K562 (cell line): Measurements from ENCODE around the gene ELF3. TPM values are rescaled to one million over a fixed set of nuclear protein-coding genes. Genes with fewer than 3 reads are reported as not detected.
"Not testable (repeated sequence)": the region's sequence is repeated elsewhere in the genome, so short reads cannot be mapped to it uniquely, and the experiment has no call there.

Experiments used
- ATAC-seq: fragments of 200-7000 bp; cut with Tn5 transposase; 3 replicates; pipeline ENCODE4 v1.9.1; 2020; ENCODE audit warnings: moderate library complexity
- BruUV-seq: library from RNA; stranded (reverse); fragments of 400-500 nt; replicated peaks from 2 replicates; lab custom pipeline; 2021; lab: Mats Ljungman, UMichigan
- CTCF ChIA-PET: fragments of 300-600 bp; formaldehyde crosslinking; extraction: SDS; loops from one replicate; lab custom pipeline; 2021; ENCODE audit warnings: low intra/inter-chr PET ratio; lab: Yijun Ruan, JAX
- POLR2A ChIA-PET: fragments of 300-600, 350-650 bp; sonication (Branson Sonifier 250); formaldehyde crosslinking; extraction: SDS; loops from one replicate; lab custom pipeline; 2021; ENCODE audit warnings: antibody characterized with exemption, inconsistent platforms; lab: Yijun Ruan, JAX
- DNase-seq, 4 experiments: peaks; one replicate each; pipeline versions ENCODE4 v3.0.0 to v3.0.0-alpha.2; 2011 to 2018; ENCODE audit warnings: low spot score in 3 of 4, mixed read lengths in 3 of 4; ENCODE audit errors: extremely low read depth in 1 of 4
- FAIRE-seq: peaks from 2 replicates; lab custom pipeline; 2011; peaks lifted over from hg19 to GRCh38; lab: Jason Lieb, UNC
- H2AFZ ChIP-seq: 2 replicates; pipeline ENCODE4 v1.6.0; 2011; ENCODE audit warnings: low read depth, low read length, control low read depth, inconsistent platforms
- H3K27ac ChIP-seq: fragments of 200-600 bp; 3 replicates; pipeline ENCODE4 v1.8.0; 2011; ENCODE audit warnings: low read depth, mild to moderate bottlenecking, control low read depth, inconsistent platforms, low read length, moderate library complexity, mixed read lengths; ENCODE audit errors: extremely low read depth
- H3K27me3 ChIP-seq, 2 experiments: fragments of 300-600 bp in 1 of 2; 2 replicates in 1 of 2; 3 replicates in 1 of 2; pipeline versions ENCODE4 v1.6.0 to v1.8.0; 2011; ENCODE audit warnings: inconsistent platforms in 2 of 2, low read length in 2 of 2, mild to moderate bottlenecking in 1 of 2, mixed read lengths in 1 of 2, moderate library complexity in 1 of 2; ENCODE audit not compliant: control insufficient read depth in 2 of 2, insufficient read depth in 2 of 2
- H3K36me3 ChIP-seq: fragments of 300-600 bp; 3 replicates; pipeline ENCODE4 v1.8.0; 2011; ENCODE audit warnings: mild to moderate bottlenecking, low read length, inconsistent platforms; ENCODE audit not compliant: control insufficient read depth, insufficient read depth
- H3K4me1 ChIP-seq, 2 experiments: fragments of 200-600 bp in 1 of 2; replicated peaks in 1 of 2; 2 replicates in 1 of 2; 3 replicates in 1 of 2; pipeline versions ENCODE4 v1.5.1 to v1.8.0; 2011; ENCODE audit warnings: inconsistent platforms in 2 of 2, low read length in 2 of 2, mild to moderate bottlenecking in 1 of 2, mixed read lengths in 1 of 2, moderate library complexity in 1 of 2; ENCODE audit not compliant: control insufficient read depth in 2 of 2, insufficient read depth in 2 of 2
- H3K4me2 ChIP-seq: 2 replicates; pipeline ENCODE4 v1.6.1; 2011; ENCODE audit warnings: low read length, control low read depth, inconsistent platforms, mixed read lengths; ENCODE audit not compliant: insufficient read depth
- H3K4me3 ChIP-seq: fragments of 200-600 bp; sonication (generic), shearing (Covaris generic); 2 replicates; pipeline ENCODE4 v1.5.1; 2016; ENCODE audit warnings: control low read depth, inconsistent platforms
- H3K79me2 ChIP-seq: fragments of 200-600 bp; 3 replicates; pipeline ENCODE4 v1.8.0; 2011; ENCODE audit warnings: low read length, inconsistent platforms; ENCODE audit not compliant: control insufficient read depth, insufficient read depth
- H3K9ac ChIP-seq, 2 experiments: 2 replicates each; pipeline versions ENCODE4 v1.6.0 to v1.6.1; 2011; ENCODE audit warnings: low read depth in 2 of 2, low read length in 2 of 2, control low read depth in 1 of 2, inconsistent platforms in 1 of 2, mild to moderate bottlenecking in 1 of 2, mixed read lengths in 1 of 2; ENCODE audit not compliant: insufficient read depth in 1 of 2
- H3K9me1 ChIP-seq: one replicate; pipeline ENCODE4 v1.6.0; 2011; ENCODE audit warnings: inconsistent platforms, mild to moderate bottlenecking, low read length, moderate library complexity; ENCODE audit not compliant: control insufficient read depth, insufficient read depth
- H3K9me3 ChIP-seq: replicated peaks from 2 replicates; pipeline ENCODE4 v1.5.1; 2011; ENCODE audit warnings: low read depth, low read length, inconsistent platforms; ENCODE audit not compliant: control insufficient read depth, insufficient read depth
- H4K20me1 ChIP-seq: replicated peaks from 2 replicates; pipeline ENCODE4 v1.6.1; 2011; ENCODE audit warnings: low read length, inconsistent platforms, mixed read lengths; ENCODE audit not compliant: control insufficient read depth, insufficient read depth
- BACH1 ChIP-seq: fragments of 200-800 bp; sonication (Bioruptor generic); IDR thresholded peaks from 2 replicates; pipeline ENCODE4 v1.6.1; 2016; ENCODE audit warnings: missing genetic modification characterization, missing compliant biosample characterization
- HIVEP1 ChIP-seq: fragments of 250-450 bp; sonication (Bioruptor Pico); IDR thresholded peaks from 2 replicates; pipeline ENCODE4 v1.4.0; 2020; ENCODE audit warnings: mild to moderate bottlenecking
- KHSRP ChIP-seq: fragments of 450-650 bp; IDR thresholded peaks from 2 replicates; pipeline ENCODE4 v1.6.1; 2017
- PPARD ChIP-seq: fragments of 250-450 bp; sonication (Bioruptor Pico); IDR thresholded peaks from 2 replicates; pipeline ENCODE4 v1.8.0; 2022; ENCODE audit warnings: inconsistent platforms, mild to moderate bottlenecking, moderate library complexity
- SPI1 ChIP-seq: IDR thresholded peaks from 2 replicates; pipeline ENCODE4 v1.6.1; 2011; ENCODE audit warnings: low read depth, low read length, control low read depth, borderline replicate concordance
- WGBS: fragments of 100-300 bp; shearing (Covaris generic); methylation state at CpG from one replicate; pipeline ENCODE4 v1.1.6; 2016; ENCODE audit warnings: low coverage, mixed read lengths; ENCODE audit not compliant: insufficient coverage; ENCODE audit errors: missing lambda C conversion rate; 5-methylcytosine and 5-hydroxymethylcytosine counted together
- in situ Hi-C: fragments of 300-500 bp; cut with MboI; formaldehyde crosslinking; loops from 4 replicates; pipeline ENCODE4 v1.15.0; 2018; ENCODE audit warnings: inconsistent platforms, mixed read lengths
- intact Hi-C: fragments of 100-400 bp; cut with micrococcal nuclease; formaldehyde crosslinking; loops from 2 replicates; pipeline ENCODE4 v1.14.2; 2022
- polyA plus RNA-seq, 8 experiments: library from polyadenylated mRNA; depleted of rRNA in 4 of 8; stranded (reverse) in 5 of 8; unstranded in 3 of 8; fragments of >200 nt; fragmentation: Nextera tagmentation in 2 of 8; fragmentation: Illumina TruSeq in 1 of 8; extraction: Ambion mirVana in 2 of 8; extraction: Trizol in 1 of 8; gene quantifications; 2 replicates each; pipeline versions ENCODE4 v1.2.1 to v1.2.3, GENCODE V29; 2011 to 2014; ENCODE audit warnings: inconsistent platforms in 1 of 8, missing spikeins in 1 of 8
- total RNA-seq, 7 experiments: library from RNA; depleted of rRNA in 6 of 7; stranded (reverse); fragments of >200 nt in 6 of 7; fragmentation: Illumina TruSeq in 2 of 7; extraction: Trizol in 2 of 7; gene quantifications; 2 replicates each; pipeline versions ENCODE4 v1.2.1 to v1.2.3, GENCODE V29; 2011 to 2021; ENCODE audit warnings: low replicate concordance in 1 of 7
- TF ChIP-seq, protein P1 (sequence below): fragments of 450-650 bp; IDR thresholded peaks from 2 replicates; pipeline ENCODE4 v1.6.1; 2016; ENCODE audit warnings: mild to moderate bottlenecking, moderate library complexity

The ELF3 gene
- total and polyA plus RNA-seq, 9 of the 15 experiments (the other 6 are each of a cell fraction or from before 2014, with no cell fraction given), result 0.03 to 1.2 (median 0.07) TPM; not detected in 4

- TF ChIP-seq SPI1, result peak; percentile 34; the same call in 1 of the 2 replicates
- TF ChIP-seq HIVEP1 (CRISPR knock-in tag), result no peak
- no peak for TF ChIP-seq KHSRP
- no peak for TF ChIP-seq BACH1 (tag)
- TF ChIP-seq PPARD (CRISPR knock-in tag), result no peak
- TF ChIP-seq, protein P1, sequence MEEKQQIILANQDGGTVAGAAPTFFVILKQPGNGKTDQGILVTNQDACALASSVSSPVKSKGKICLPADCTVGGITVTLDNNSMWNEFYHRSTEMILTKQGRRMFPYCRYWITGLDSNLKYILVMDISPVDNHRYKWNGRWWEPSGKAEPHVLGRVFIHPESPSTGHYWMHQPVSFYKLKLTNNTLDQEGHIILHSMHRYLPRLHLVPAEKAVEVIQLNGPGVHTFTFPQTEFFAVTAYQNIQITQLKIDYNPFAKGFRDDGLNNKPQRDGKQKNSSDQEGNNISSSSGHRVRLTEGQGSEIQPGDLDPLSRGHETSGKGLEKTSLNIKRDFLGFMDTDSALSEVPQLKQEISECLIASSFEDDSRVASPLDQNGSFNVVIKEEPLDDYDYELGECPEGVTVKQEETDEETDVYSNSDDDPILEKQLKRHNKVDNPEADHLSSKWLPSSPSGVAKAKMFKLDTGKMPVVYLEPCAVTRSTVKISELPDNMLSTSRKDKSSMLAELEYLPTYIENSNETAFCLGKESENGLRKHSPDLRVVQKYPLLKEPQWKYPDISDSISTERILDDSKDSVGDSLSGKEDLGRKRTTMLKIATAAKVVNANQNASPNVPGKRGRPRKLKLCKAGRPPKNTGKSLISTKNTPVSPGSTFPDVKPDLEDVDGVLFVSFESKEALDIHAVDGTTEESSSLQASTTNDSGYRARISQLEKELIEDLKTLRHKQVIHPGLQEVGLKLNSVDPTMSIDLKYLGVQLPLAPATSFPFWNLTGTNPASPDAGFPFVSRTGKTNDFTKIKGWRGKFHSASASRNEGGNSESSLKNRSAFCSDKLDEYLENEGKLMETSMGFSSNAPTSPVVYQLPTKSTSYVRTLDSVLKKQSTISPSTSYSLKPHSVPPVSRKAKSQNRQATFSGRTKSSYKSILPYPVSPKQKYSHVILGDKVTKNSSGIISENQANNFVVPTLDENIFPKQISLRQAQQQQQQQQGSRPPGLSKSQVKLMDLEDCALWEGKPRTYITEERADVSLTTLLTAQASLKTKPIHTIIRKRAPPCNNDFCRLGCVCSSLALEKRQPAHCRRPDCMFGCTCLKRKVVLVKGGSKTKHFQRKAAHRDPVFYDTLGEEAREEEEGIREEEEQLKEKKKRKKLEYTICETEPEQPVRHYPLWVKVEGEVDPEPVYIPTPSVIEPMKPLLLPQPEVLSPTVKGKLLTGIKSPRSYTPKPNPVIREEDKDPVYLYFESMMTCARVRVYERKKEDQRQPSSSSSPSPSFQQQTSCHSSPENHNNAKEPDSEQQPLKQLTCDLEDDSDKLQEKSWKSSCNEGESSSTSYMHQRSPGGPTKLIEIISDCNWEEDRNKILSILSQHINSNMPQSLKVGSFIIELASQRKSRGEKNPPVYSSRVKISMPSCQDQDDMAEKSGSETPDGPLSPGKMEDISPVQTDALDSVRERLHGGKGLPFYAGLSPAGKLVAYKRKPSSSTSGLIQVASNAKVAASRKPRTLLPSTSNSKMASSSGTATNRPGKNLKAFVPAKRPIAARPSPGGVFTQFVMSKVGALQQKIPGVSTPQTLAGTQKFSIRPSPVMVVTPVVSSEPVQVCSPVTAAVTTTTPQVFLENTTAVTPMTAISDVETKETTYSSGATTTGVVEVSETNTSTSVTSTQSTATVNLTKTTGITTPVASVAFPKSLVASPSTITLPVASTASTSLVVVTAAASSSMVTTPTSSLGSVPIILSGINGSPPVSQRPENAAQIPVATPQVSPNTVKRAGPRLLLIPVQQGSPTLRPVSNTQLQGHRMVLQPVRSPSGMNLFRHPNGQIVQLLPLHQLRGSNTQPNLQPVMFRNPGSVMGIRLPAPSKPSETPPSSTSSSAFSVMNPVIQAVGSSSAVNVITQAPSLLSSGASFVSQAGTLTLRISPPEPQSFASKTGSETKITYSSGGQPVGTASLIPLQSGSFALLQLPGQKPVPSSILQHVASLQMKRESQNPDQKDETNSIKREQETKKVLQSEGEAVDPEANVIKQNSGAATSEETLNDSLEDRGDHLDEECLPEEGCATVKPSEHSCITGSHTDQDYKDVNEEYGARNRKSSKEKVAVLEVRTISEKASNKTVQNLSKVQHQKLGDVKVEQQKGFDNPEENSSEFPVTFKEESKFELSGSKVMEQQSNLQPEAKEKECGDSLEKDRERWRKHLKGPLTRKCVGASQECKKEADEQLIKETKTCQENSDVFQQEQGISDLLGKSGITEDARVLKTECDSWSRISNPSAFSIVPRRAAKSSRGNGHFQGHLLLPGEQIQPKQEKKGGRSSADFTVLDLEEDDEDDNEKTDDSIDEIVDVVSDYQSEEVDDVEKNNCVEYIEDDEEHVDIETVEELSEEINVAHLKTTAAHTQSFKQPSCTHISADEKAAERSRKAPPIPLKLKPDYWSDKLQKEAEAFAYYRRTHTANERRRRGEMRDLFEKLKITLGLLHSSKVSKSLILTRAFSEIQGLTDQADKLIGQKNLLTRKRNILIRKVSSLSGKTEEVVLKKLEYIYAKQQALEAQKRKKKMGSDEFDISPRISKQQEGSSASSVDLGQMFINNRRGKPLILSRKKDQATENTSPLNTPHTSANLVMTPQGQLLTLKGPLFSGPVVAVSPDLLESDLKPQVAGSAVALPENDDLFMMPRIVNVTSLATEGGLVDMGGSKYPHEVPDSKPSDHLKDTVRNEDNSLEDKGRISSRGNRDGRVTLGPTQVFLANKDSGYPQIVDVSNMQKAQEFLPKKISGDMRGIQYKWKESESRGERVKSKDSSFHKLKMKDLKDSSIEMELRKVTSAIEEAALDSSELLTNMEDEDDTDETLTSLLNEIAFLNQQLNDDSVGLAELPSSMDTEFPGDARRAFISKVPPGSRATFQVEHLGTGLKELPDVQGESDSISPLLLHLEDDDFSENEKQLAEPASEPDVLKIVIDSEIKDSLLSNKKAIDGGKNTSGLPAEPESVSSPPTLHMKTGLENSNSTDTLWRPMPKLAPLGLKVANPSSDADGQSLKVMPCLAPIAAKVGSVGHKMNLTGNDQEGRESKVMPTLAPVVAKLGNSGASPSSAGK, result no peak
These were observed 46.4 kb downstream of the ELF3 start (continued) for GRCh38 chr1:202056644-202057334.

DNA sequence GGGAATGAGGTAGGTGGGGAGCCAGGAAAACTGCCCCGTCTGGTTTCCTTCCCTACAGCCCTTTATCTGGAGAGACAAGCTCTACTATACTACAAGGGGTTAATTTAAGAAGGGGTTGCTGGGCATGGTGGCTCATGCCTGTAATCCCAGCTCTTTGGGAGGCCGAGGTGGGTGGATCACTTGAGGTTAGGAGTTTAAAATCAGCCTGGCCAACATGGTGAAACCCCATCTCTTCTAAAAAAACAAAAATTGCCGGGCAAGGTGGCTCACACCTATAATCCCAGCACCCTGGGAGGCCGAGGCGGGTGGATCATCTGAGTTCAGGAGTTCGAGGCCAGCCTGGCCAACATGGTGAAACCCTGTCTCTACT is 46.9 kb downstream of the ELF3 start:
- DNase-seq, CTCF ChIA-PET, H3K9me1 ChIP-seq, H3K9ac ChIP-seq, intact Hi-C loops, H3K79me2 ChIP-seq, H3K9me3 ChIP-seq, H3K36me3 ChIP-seq, FAIRE-seq, H3K4me2 ChIP-seq, H4K20me1 ChIP-seq, H3K4me3 ChIP-seq, H3K27ac ChIP-seq, in situ Hi-C loops, BruUV-seq, H2AFZ ChIP-seq, H3K4me1 ChIP-seq, ATAC-seq: not testable (repeated sequence)
- POLR2A ChIA-PET, result interaction anchor here (0.6 kb wide), 1 partner anchor 318 kb away, joined by 4 read pairs; no protein-coding TSS in a partner anchor
- WGBS, result 19% methylated on average over 6 of the region's 6 CpGs
- peaks cover 9 to 32% of the 10 kb centered on the region in 2 experiments for H3K27me3 ChIP-seq
